ENCODE data around the gene LRP5.

GRCh38 chr11:68460741-68461574 is 148.6 kb downstream of the LRP5 start, which contains the start of gene PPP6R3:
- TF ChIP-seq CREB1 (CRISPR knock-in tag; IDR thresholded peaks at IDR 0.05; ENCODE audit: low read depth) (no peak), CTCF (conservative IDR thresholded peaks at IDR 0.05; ENCODE audit: low read depth in 2 of 2) (no peak), STAT1 (IDR thresholded peaks at IDR 0.05; ENCODE audit: unreplicated experiment) (no peak), EZH2 (IDR thresholded peaks at IDR 0.05; ENCODE audit: low read depth, unreplicated experiment) (no peak)
